Cardiac fibroblast (primary cell): Measurements from ENCODE around the gene MBLAC1.

Experiments used
- DNase-seq, 2 donors: peaks; one replicate each; pipeline versions ENCODE4 v3.0.0 to v3.0.0-alpha.2; 2010; ENCODE audit warnings: low read depth in 2 of 2
- H3K4me3 ChIP-seq, 2 donors: replicated peaks in 1 of 2; 1 replicate in 1 of 2; 2 replicates in 1 of 2; pipeline ENCODE4 v1.5.1; 2011; ENCODE audit warnings: low read depth in 2 of 2, low read length in 2 of 2, mild to moderate bottlenecking in 2 of 2, moderate library complexity in 1 of 2
- CTCF ChIP-seq: IDR thresholded peaks from one replicate; pipeline ENCODE4 v1.5.1; 2011; ENCODE audit warnings: low read depth, mild to moderate bottlenecking, low read length, inconsistent platforms

Gene MBLAC1

GRCh38 chr7:100166970-100167911 is 40.5 kb downstream of the MBLAC1 start:
- DNase-seq, result no peak
- peak overlapping the region in 1 of 2 donors; percentile 49 for H3K4me3 ChIP-seq
- TF ChIP-seq CTCF, result no peak

- H3K4me3 ChIP-seq, result peak overlapping the region; percentile 36 to 49
- DNase-seq, result peak in 1 of 2 donors; percentile 24
- TF ChIP-seq CTCF, result no peak
Measured at GRCh38 chr7:100167912-100168323, 41.2 kb downstream of the MBLAC1 start.

DNA sequence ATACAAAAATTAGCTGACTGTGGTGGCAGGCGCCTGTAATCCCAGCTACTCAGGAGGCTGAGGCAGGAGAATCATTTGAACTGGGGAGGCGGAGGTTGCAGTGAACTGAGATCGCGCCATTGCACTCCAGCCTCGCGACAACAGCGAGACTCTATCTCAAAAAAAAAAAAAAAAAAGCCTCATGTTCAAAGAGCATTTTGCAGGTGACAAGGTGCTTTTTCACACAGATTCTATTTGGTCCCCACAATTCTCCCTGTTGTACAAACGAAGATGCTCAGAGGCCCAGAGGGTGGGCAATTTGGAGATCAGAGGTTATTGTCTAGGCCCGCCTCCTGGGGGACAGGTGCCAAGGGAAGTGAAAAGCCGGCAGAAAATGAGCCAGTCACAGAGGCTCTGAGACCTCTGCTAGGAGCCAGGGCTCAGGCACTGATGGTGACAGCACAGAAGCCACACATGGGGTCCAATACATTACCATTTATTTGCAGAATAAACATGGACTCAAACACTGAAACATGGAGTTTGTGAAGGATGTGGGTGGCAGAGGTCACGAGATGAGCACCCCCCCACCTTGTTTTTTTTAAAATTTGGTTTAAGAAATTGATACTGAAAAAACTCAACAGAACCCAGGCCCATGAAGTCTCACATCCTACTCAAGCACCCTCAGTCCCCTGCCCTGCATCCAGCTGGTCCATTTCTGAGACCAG is 42.5 kb downstream of the MBLAC1 start:
- H3K4me3 ChIP-seq, result no peak overlapping the region
- DNase-seq, result no peak
- TF ChIP-seq CTCF, result no peak

DNA sequence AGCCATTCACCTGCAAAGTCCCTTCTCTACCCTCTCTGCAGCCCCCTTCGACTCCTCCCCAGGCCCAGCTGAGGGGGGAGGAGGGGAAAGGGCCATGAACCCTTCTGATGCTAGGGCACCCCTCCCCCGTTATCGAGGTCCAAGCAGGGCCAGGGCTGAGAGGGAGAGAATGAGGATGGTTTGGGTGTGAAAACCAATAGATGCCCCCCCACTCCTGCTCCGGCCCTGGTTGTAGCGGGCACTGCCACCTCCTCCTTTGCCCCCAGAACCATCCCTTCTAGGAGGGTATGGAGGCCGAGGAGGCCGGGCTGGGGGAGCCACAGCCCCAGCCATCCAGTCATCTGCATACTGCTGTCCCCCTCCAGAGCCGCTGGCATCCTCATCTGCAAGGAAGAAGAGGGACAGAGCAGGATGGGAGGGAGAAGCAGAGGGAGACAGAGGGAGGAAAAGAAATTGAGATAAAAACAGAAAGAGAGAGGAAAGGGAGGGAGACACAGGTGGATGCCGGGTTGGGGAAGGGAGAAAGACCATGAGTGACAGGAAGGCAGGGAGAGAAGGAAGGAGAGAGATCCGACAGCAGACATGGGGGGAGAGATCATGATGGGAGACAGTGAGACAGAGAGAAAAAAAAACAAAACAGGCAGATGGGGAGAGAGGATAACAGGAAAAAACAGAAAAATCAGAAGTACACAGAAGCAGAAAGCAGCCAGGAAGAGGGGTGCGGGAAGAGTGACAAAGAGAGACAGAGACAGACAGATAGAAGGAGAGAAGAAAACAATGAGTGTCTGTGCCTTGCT is 43.5 kb downstream of the MBLAC1 start:
- no peak overlapping the region for H3K4me3 ChIP-seq
- no peak for DNase-seq
- no peak for TF ChIP-seq CTCF

DNA sequence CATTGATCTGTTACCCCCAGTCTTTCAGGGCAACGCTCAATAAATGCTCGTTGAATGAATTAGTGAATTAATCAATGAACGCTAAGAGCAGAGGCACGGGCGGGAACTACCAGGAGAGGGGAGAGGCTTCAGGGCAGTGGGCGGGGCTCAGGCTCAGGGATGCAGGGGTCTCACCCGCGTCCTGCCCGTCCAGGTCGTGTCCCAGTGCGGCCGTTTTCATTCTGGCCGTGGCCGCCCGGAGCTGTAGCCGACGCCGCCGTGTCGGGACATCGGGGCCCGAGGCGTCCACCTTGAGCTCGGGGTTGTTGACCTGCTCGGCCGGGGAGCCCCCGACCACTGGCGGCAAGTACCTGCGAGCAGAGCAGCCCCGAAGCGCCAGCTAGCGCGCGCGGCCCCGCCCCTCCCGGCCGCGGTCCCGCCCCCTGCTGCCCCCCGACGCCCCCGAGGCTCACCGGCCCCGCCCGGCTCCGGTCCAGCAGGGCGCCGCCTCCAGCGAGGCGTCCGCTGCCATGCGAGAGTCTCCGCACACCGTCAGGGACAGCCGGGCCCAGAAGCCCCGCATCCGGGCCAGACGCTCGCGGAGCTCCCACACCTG is 44.4 kb downstream of the MBLAC1 start:
- no peak for DNase-seq
- TF ChIP-seq CTCF, result no peak

DNA sequence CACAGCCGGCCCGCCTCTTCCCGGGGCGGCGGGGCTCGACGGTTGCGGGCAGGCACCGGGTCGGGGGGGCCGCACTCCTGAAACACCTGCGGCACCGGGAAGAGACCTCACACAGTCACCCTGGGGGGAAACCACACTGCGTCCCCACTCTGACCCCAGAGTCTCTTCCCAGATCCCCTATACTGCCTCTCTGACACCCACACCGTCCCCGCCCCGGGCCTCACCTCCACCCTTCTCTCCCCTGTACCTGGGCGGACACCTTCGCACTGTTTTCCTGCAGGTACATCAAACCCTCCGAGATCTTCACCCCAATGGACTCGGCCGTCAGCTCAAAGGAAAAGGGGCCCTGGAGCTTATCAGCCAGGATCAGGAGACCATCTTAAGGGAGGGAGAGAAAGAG is 45.1 kb downstream of the MBLAC1 start:
- no peak for DNase-seq
- H3K4me3 ChIP-seq, result no peak overlapping the region
- TF ChIP-seq CTCF, result no peak

More for the DNA sequence above, 44.4 kb downstream of the MBLAC1 start:
- peak overlapping the region; percentile 21 to 27 for H3K4me3 ChIP-seq
